ENCODE results near the gene EIF4E1B. TPM values are rescaled to one million over a fixed set of nuclear protein-coding genes. Genes with fewer than 3 reads are reported as not detected.

EIF4E1B gene
- total RNA-seq, 1 experiment from 2014 or later: not detected

GRCh38 chr5:176670449-176670848 lies 40.0 kb downstream of the EIF4E1B start:
- in situ Hi-C loops (cut with HindIII; ENCODE audit: low pct_unique_long_range_greater_than_20kb, low sequenced_read_pairs): no loop called here
- DNase-seq (ENCODE audit: low read depth, low spot score): no peak

GRCh38 chr5:176671399-176671798 lies 40.9 kb downstream of the EIF4E1B start:
- no peak for DNase-seq (ENCODE audit: low read depth, low spot score)
- in situ Hi-C loops (cut with HindIII; ENCODE audit: low pct_unique_long_range_greater_than_20kb, low sequenced_read_pairs): no loop called here

GRCh38 chr5:176671890-176672747 lies 41.6 kb downstream of the EIF4E1B start:
- in situ Hi-C loops (cut with HindIII; ENCODE audit: low pct_unique_long_range_greater_than_20kb, low sequenced_read_pairs): no loop called here

GRCh38 chr5:176673651-176674583 lies 43.4 kb downstream of the EIF4E1B start:
- in situ Hi-C loops (cut with HindIII; ENCODE audit: low pct_unique_long_range_greater_than_20kb, low sequenced_read_pairs): no loop called here

More at GRCh38 chr5:176671890-176672747, 41.6 kb downstream of the EIF4E1B start:
- DNase-seq (ENCODE audit: low read depth, low spot score): no peak

GRCh38 chr5:176674799-176675198 lies 44.3 kb downstream of the EIF4E1B start:
- no peak for DNase-seq (ENCODE audit: low read depth, low spot score)
- in situ Hi-C loops (cut with HindIII; ENCODE audit: low pct_unique_long_range_greater_than_20kb, low sequenced_read_pairs): no loop called here

More at GRCh38 chr5:176673651-176674583, 43.4 kb downstream of the EIF4E1B start:
- DNase-seq (ENCODE audit: low read depth, low spot score): no peak

GRCh38 chr5:176675676-176676360 lies 45.3 kb downstream of the EIF4E1B start:
- in situ Hi-C loops (cut with HindIII; ENCODE audit: low pct_unique_long_range_greater_than_20kb, low sequenced_read_pairs): no loop called here
- peak; percentile 29 for DNase-seq (ENCODE audit: low read depth, low spot score)

- no peak for DNase-seq (ENCODE audit: low read depth, low spot score)
- in situ Hi-C loops (cut with HindIII; ENCODE audit: low pct_unique_long_range_greater_than_20kb, low sequenced_read_pairs): no loop called here
Measured at GRCh38 chr5:176676361-176676824, 45.9 kb downstream of the EIF4E1B start.

- DNase-seq (ENCODE audit: low read depth, low spot score): no peak
- in situ Hi-C loops (cut with HindIII; ENCODE audit: low pct_unique_long_range_greater_than_20kb, low sequenced_read_pairs): no loop called here
Measured at GRCh38 chr5:176677209-176677939, 46.9 kb downstream of the EIF4E1B start.

- in situ Hi-C loops (cut with HindIII; ENCODE audit: low pct_unique_long_range_greater_than_20kb, low sequenced_read_pairs): no loop called here
- DNase-seq (ENCODE audit: low read depth, low spot score): no peak
Measured at GRCh38 chr5:176678584-176678983, 48.1 kb downstream of the EIF4E1B start.

- in situ Hi-C loops (cut with HindIII; ENCODE audit: low pct_unique_long_range_greater_than_20kb, low sequenced_read_pairs): no loop called here
- no peak for DNase-seq (ENCODE audit: low read depth, low spot score)
Measured at GRCh38 chr5:176679365-176680225, 49.1 kb downstream of the EIF4E1B start.

GRCh38 chr5:176680226-176680563 lies 49.7 kb downstream of the EIF4E1B start:
- no peak for DNase-seq (ENCODE audit: low read depth, low spot score)
- in situ Hi-C loops (cut with HindIII; ENCODE audit: low pct_unique_long_range_greater_than_20kb, low sequenced_read_pairs): no loop called here

GRCh38 chr5:176682016-176682531 lies 51.6 kb downstream of the EIF4E1B start:
- in situ Hi-C loops (cut with HindIII; ENCODE audit: low pct_unique_long_range_greater_than_20kb, low sequenced_read_pairs): no loop called here
- no peak for DNase-seq (ENCODE audit: low read depth, low spot score)

- in situ Hi-C loops (cut with HindIII; ENCODE audit: low pct_unique_long_range_greater_than_20kb, low sequenced_read_pairs): no loop called here
- DNase-seq (ENCODE audit: low read depth, low spot score): no peak
Measured at GRCh38 chr5:176685010-176685409, 54.5 kb downstream of the EIF4E1B start.

- DNase-seq (ENCODE audit: low read depth, low spot score): no peak
- in situ Hi-C loops (cut with HindIII; ENCODE audit: low pct_unique_long_range_greater_than_20kb, low sequenced_read_pairs): no loop called here
Measured at GRCh38 chr5:176687247-176687646, 56.8 kb downstream of the EIF4E1B start.

- in situ Hi-C loops (cut with HindIII; ENCODE audit: low pct_unique_long_range_greater_than_20kb, low sequenced_read_pairs): no loop called here
Measured at GRCh38 chr5:176687881-176688280, 57.4 kb downstream of the EIF4E1B start.

GRCh38 chr5:176690911-176691310 lies 60.4 kb downstream of the EIF4E1B start:
- in situ Hi-C loops (cut with HindIII; ENCODE audit: low pct_unique_long_range_greater_than_20kb, low sequenced_read_pairs): no loop called here
- DNase-seq (ENCODE audit: low read depth, low spot score): no peak

More at GRCh38 chr5:176687881-176688280, 57.4 kb downstream of the EIF4E1B start:
- no peak for DNase-seq (ENCODE audit: low read depth, low spot score)

Data from SK-MEL-5 (cell line).